Right lobe of liver (tissue), 4 donors: ENCODE measurements around the gene SCN1A.

Source experiments
- CTCF ChIP-seq, 4 donors: fragments of 200-600 bp in 3 of 4; fragments of 450-650 bp in 1 of 4; IDR thresholded peaks; one replicate each; pipeline versions ENCODE4 v1.5.1 to v1.8.0; 2016 to 2022; ENCODE audit warnings: antibody characterized with exemption in 4 of 4, mild to moderate bottlenecking in 2 of 4
- POLR2A ChIP-seq: fragments of 450-650 bp; IDR thresholded peaks from one replicate; pipeline ENCODE4 v1.6.1; 2017; ENCODE audit warnings: antibody characterized with exemption, mild to moderate bottlenecking
- donor health status: DM: no; HTN: no; CAD: no.
- donor health status: DM: no; HTN: no; CAD: no.
- donor health status: DM: no; HTN: yes; CAD: no.

- TF ChIP-seq CTCF (IDR thresholded peaks at IDR 0.05): no peak
- TF ChIP-seq POLR2A: no peak
Observed at GRCh38 chr2:166074430-166074829, 53.4 kb downstream of the SCN1A start.
